ENCODE measurements around the gene SOS1.

Gene SOS1

GRCh38 chr2:39119732-39120520 lies 925 bp downstream of the SOS1 start:
- peak overlapping the region; percentile 84 for H3K4me2 ChIP-seq (ENCODE audit: low read length)
- peak overlapping the region; percentile 35 for H3K27ac ChIP-seq (ENCODE audit: low read length)
- H2AFZ ChIP-seq (ENCODE audit: low read depth, low read length) = no peak overlapping the region; the same call in 1 of the 2 replicates
- H4K20me1 ChIP-seq (ENCODE audit: insufficient read depth, low read length) = peaks cover 29% of the 10 kb centered on the region
- H3K9ac ChIP-seq (ENCODE audit: low read length) = peak overlapping the region; percentile 95
- no peak for TF ChIP-seq EZH2phosphoT487 (IDR thresholded peaks at IDR 0.05; ENCODE audit: low read depth)
- TF ChIP-seq CTCF (IDR thresholded peaks at IDR 0.05; ENCODE audit: low read depth, low read length) = peak; percentile 38
- H3K4me3 ChIP-seq (ENCODE audit: low read length) = peak overlapping the region; percentile 99
- no peaks in the 10 kb centered on the region for H3K9me3 ChIP-seq (ENCODE audit: insufficient read depth, low read length)
- H3K79me2 ChIP-seq (ENCODE audit: low read length) = peaks cover 75% of the 10 kb centered on the region
- no peaks in the 10 kb centered on the region for H3K27me3 ChIP-seq (ENCODE audit: low read depth, low read length)
- H3K4me1 ChIP-seq (ENCODE audit: low read length) = peaks cover 35% of the 10 kb centered on the region
- H3K36me3 ChIP-seq (replicated peaks; ENCODE audit: low read depth, low read length) = peaks cover 10% of the 10 kb centered on the region

- peaks cover 83% of the 10 kb centered on the region for H3K79me2 ChIP-seq (ENCODE audit: low read length)
- H3K9me3 ChIP-seq (ENCODE audit: insufficient read depth, low read length) = no peaks in the 10 kb centered on the region
- H3K27ac ChIP-seq (ENCODE audit: low read length) = no peak overlapping the region
- peaks cover 35% of the 10 kb centered on the region for H3K4me1 ChIP-seq (ENCODE audit: low read length)
- H3K36me3 ChIP-seq (replicated peaks; ENCODE audit: low read depth, low read length) = peaks cover 10% of the 10 kb centered on the region
- H4K20me1 ChIP-seq (ENCODE audit: insufficient read depth, low read length) = peaks cover 29% of the 10 kb centered on the region
- H2AFZ ChIP-seq (ENCODE audit: low read depth, low read length) = no peak overlapping the region
- no peaks in the 10 kb centered on the region for H3K27me3 ChIP-seq (ENCODE audit: low read depth, low read length)
- no peak for TF ChIP-seq CTCF (IDR thresholded peaks at IDR 0.05; ENCODE audit: low read depth, low read length)
- TF ChIP-seq EZH2phosphoT487 (IDR thresholded peaks at IDR 0.05; ENCODE audit: low read depth) = no peak
- peak overlapping the region; percentile 95 for H3K9ac ChIP-seq (ENCODE audit: low read length)
- H3K4me3 ChIP-seq (ENCODE audit: low read length) = peak overlapping the region; percentile 99
- H3K4me2 ChIP-seq (ENCODE audit: low read length) = peak overlapping the region; percentile 84
Observed at GRCh38 chr2:39118786-39119499, 1.9 kb downstream of the SOS1 start.

GRCh38 chr2:39115556-39115955 lies 5.3 kb downstream of the SOS1 start:
- peaks cover 73% of the 10 kb centered on the region for H3K79me2 ChIP-seq (ENCODE audit: low read length)
- peaks cover 16% of the 10 kb centered on the region for H3K4me1 ChIP-seq (ENCODE audit: low read length)
- H3K36me3 ChIP-seq (replicated peaks; ENCODE audit: low read depth, low read length) = peaks cover 13% of the 10 kb centered on the region
- TF ChIP-seq CTCF (IDR thresholded peaks at IDR 0.05; ENCODE audit: low read depth, low read length) = no peak
- no peak for TF ChIP-seq EZH2phosphoT487 (IDR thresholded peaks at IDR 0.05; ENCODE audit: low read depth)
- H3K4me3 ChIP-seq (ENCODE audit: low read length) = no peak overlapping the region
- peaks cover 37% of the 10 kb centered on the region for H4K20me1 ChIP-seq (ENCODE audit: insufficient read depth, low read length)
- H3K9ac ChIP-seq (ENCODE audit: low read length) = no peak overlapping the region
- H3K9me3 ChIP-seq (ENCODE audit: insufficient read depth, low read length) = no peaks in the 10 kb centered on the region
- H2AFZ ChIP-seq (ENCODE audit: low read depth, low read length) = no peak overlapping the region
- no peak overlapping the region for H3K27ac ChIP-seq (ENCODE audit: low read length)
- H3K4me2 ChIP-seq (ENCODE audit: low read length) = no peak overlapping the region
- no peaks in the 10 kb centered on the region for H3K27me3 ChIP-seq (ENCODE audit: low read depth, low read length)

GRCh38 chr2:39114771-39115170 lies 6.1 kb downstream of the SOS1 start:
- TF ChIP-seq EZH2phosphoT487 (IDR thresholded peaks at IDR 0.05; ENCODE audit: low read depth) (no peak), CTCF (IDR thresholded peaks at IDR 0.05; ENCODE audit: low read depth, low read length) (no peak)
- Histone ChIP-seq H3K27me3 (ENCODE audit: low read depth, low read length) (no peaks in the 10 kb centered on the region), H3K9me3 (ENCODE audit: insufficient read depth, low read length) (no peaks in the 10 kb centered on the region), H3K27ac (ENCODE audit: low read length) (no peak overlapping the region), H3K36me3 (replicated peaks; ENCODE audit: low read depth, low read length) (peaks cover 13% of the 10 kb centered on the region), H3K4me1 (ENCODE audit: low read length) (peaks cover 16% of the 10 kb centered on the region), H3K9ac (ENCODE audit: low read length) (no peak overlapping the region), H3K4me2 (ENCODE audit: low read length) (no peak overlapping the region), H4K20me1 (ENCODE audit: insufficient read depth, low read length) (peaks cover 37% of the 10 kb centered on the region), H3K4me3 (ENCODE audit: low read length) (no peak overlapping the region), H3K79me2 (ENCODE audit: low read length) (peaks cover 74% of the 10 kb centered on the region), H2AFZ (ENCODE audit: low read depth, low read length) (no peak overlapping the region)

All from OCI-LY3 (cell line).